ENCODE data around the gene SAMSN1. TPM values are rescaled to one million over a fixed set of nuclear protein-coding genes. Genes with fewer than 3 reads are reported as not detected.
"Not testable (repeated sequence)": the region's sequence is repeated elsewhere in the genome, so short reads cannot be mapped to it uniquely, and the experiment has no call there.

SAMSN1 gene
- total RNA-seq, 2 donors from 2014 or later, result 74.5 to 89.4 TPM

GRCh38 chr21:14546719-14547118 is 604 bp upstream of the SAMSN1 start:
- Mint-ChIP-seq H3K27ac (peak overlapping the region in 1 of 2 donors; percentile 89), H3K36me3 (peaks cover 5 to 34% of the 10 kb centered on the region in 2 donors)
- not testable (repeated sequence) for ATAC-seq; DNase-seq (ENCODE audit: low spot score in 2 of 2); H3K9me3 Mint-ChIP-seq

DNA sequence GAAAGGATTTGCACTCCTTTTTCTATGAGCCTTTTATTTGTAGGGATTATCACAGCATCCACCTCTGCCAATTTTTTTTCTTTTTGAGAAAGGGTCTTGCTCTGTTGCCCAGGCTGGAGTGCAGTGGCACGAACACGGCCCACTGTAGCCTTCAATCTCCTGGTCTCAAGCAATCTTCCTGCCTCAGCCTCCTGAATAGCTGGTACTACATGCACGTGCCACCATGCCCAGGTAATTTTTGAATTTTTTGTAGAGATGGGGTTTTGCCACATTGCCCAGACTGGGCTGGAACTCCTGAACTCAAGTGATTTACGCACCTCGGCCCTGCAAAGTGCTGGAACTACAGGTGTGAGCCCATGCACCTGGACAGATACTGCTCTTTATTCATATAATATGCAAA is 2.1 kb downstream of the SAMSN1 start:
- peak overlapping the region; percentile 82 to 96 for H3K27ac Mint-ChIP-seq
- ATAC-seq, result no peak

DNA sequence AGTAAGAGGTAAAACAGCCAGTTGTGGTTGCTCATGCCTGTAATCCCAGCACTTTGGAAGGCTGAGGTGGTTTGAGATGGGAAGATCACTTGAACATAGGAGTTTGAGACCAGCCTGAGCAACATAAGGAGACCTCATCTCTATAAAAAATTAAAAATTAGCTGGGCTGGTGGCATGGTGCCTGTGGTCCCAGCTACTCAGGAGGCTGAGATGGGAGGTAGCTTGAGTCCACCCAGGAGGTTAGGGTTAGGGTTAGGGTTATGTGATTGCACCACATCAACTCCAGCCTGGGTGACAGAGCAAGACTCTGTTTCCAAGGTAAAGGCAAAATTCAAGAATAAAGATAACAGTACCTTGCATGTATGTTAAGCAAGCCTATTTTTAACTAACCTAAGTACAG is 3.5 kb downstream of the SAMSN1 start:
- peaks cover 21 to 63% of the 10 kb centered on the region in 2 donors for H3K36me3 Mint-ChIP-seq
- H3K9me3 Mint-ChIP-seq, result peaks cover 3 to 4% of the 10 kb centered on the region in 2 donors
- peak overlapping the region; percentile 88 to 90 for H3K27ac Mint-ChIP-seq
- peak in 1 of 2 donors; percentile 10 for ATAC-seq
- no peak for DNase-seq (ENCODE audit: low spot score in 2 of 2)

More for the DNA sequence above, 2.1 kb downstream of the SAMSN1 start:
- peaks cover 21 to 49% of the 10 kb centered on the region in 2 donors for H3K36me3 Mint-ChIP-seq
- peaks cover 4 to 6% of the 10 kb centered on the region in 2 donors for H3K9me3 Mint-ChIP-seq
- DNase-seq (ENCODE audit: low spot score in 2 of 2), result no peak

GRCh38 chr21:14541841-14542490 is 4.1 kb downstream of the SAMSN1 start:
- Mint-ChIP-seq H3K27ac (peak overlapping the region; percentile 88 to 96), H3K36me3 (peaks cover 26 to 70% of the 10 kb centered on the region in 2 donors), H3K9me3 (peaks cover 7 to 9% of the 10 kb centered on the region in 2 donors)
- ATAC-seq, result peak; percentile 45 to 68
- no peak for DNase-seq (ENCODE audit: low spot score in 2 of 2)

- peak in 1 of 2 donors; percentile 14 for ATAC-seq
- no peak for DNase-seq (ENCODE audit: low spot score in 2 of 2)
- Mint-ChIP-seq H3K27ac (peak overlapping the region; percentile 51 to 93), H3K9me3 (peaks cover 11 to 29% of the 10 kb centered on the region in 2 donors), H3K36me3 (peaks cover 43 to 84% of the 10 kb centered on the region in 2 donors)
These were observed 7.6 kb downstream of the SAMSN1 start for GRCh38 chr21:14538483-14538882.

DNA sequence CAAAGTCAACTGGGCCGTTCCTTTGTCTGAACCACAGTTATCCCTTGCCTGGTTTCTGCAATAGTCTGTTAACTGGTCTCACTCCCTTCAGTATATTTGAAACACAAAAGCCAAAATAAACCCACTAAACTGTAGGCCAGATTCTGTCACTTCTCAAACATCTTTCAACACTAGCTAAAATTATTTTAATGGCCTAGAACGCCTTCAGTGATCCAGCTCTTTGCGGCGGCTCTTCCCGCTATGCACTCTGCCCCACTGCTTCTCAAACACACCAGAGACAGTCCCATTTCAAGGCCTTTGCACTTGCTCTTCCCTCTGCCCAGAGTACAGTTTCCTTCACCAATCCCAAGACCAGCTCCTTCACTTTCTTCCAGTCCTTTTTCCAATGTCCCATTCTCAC is 9.2 kb downstream of the SAMSN1 start:
- peak overlapping the region; percentile 33 to 35 for H3K27ac Mint-ChIP-seq
- H3K9me3 Mint-ChIP-seq, result peaks cover 11 to 29% of the 10 kb centered on the region in 2 donors
- H3K36me3 Mint-ChIP-seq, result peaks cover 46 to 85% of the 10 kb centered on the region in 2 donors
- ATAC-seq (no peak), DNase-seq (ENCODE audit: low spot score in 2 of 2) (no peak)

DNA sequence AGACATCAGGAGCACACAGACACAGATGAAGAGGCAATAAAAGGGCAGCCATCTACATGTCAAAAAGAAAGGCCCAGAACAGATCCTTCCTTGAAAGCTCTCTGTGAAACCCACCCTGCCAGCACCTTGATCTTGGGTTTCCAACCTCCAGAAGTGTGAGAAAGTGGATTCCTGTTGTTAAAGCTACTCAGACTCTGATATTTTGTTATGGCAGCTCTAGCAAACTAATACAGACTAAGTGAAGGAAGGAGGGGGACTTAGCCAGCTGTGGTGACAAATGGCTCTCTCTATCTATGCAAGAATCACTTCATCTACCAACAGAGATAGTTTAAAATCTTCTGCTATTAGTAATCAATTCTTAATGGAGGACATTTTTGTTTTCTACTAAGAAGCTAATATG is 10.4 kb downstream of the SAMSN1 start:
- H3K27ac Mint-ChIP-seq, result peak overlapping the region; percentile 98 to 100
- H3K9me3 Mint-ChIP-seq, result peaks cover 11 to 29% of the 10 kb centered on the region in 2 donors
- peaks cover 47 to 79% of the 10 kb centered on the region in 2 donors for H3K36me3 Mint-ChIP-seq
- ATAC-seq, result no peak
- no peak for DNase-seq (ENCODE audit: low spot score in 2 of 2)

- ATAC-seq, result peak; percentile 87 to 89
- Mint-ChIP-seq H3K36me3 (peaks cover 39 to 71% of the 10 kb centered on the region in 2 donors), H3K9me3 (peaks cover 8 to 26% of the 10 kb centered on the region in 2 donors), H3K27ac (peak overlapping the region; percentile 98 to 100)
- DNase-seq (ENCODE audit: low spot score in 2 of 2), result no peak
These were observed 12.4 kb downstream of the SAMSN1 start for GRCh38 chr21:14533499-14534428.

GRCh38 chr21:14531757-14532316 is 14.3 kb downstream of the SAMSN1 start:
- Mint-ChIP-seq H3K36me3 (peaks cover 32 to 56% of the 10 kb centered on the region in 2 donors), H3K9me3 (peaks cover 3 to 20% of the 10 kb centered on the region in 2 donors), H3K27ac (peak overlapping the region; percentile 91 to 96)
- ATAC-seq (peak in 1 of 2 donors; percentile 11), DNase-seq (ENCODE audit: low spot score in 2 of 2) (no peak)

- Mint-ChIP-seq H3K27ac (peak overlapping the region in 1 of 2 donors; percentile 91), H3K36me3 (peaks cover 24 to 49% of the 10 kb centered on the region in 2 donors), H3K9me3 (peaks cover 3 to 9% of the 10 kb centered on the region in 2 donors)
- no peak for ATAC-seq
- DNase-seq (ENCODE audit: low spot score in 2 of 2), result no peak
These were observed 15.5 kb downstream of the SAMSN1 start for GRCh38 chr21:14530592-14530991.

DNA sequence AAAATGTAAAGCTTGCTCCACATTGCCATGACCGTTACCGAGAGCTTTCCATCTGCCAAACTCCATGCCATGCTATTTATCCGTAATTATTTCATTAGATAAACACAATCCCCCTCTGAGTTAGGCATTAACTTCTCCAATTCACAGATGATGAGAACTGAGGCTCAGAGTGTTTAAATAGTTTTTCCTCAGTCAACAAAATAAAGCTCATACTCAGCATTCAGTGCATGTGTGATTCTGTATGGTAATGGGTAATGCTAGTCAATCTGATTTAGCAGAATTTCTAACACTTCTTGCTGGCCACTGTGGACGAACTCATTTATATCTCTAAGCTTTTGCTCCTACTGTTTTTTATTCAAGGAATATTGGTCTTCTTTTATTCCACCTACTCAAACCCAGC is 17.3 kb downstream of the SAMSN1 start:
- no peak for ATAC-seq
- Mint-ChIP-seq H3K36me3 (peaks cover 12 to 33% of the 10 kb centered on the region in 2 donors), H3K27ac (peak overlapping the region; percentile 86 to 99), H3K9me3 (no peaks in the 10 kb centered on the region)
- DNase-seq (ENCODE audit: low spot score in 2 of 2), result no peak

DNA sequence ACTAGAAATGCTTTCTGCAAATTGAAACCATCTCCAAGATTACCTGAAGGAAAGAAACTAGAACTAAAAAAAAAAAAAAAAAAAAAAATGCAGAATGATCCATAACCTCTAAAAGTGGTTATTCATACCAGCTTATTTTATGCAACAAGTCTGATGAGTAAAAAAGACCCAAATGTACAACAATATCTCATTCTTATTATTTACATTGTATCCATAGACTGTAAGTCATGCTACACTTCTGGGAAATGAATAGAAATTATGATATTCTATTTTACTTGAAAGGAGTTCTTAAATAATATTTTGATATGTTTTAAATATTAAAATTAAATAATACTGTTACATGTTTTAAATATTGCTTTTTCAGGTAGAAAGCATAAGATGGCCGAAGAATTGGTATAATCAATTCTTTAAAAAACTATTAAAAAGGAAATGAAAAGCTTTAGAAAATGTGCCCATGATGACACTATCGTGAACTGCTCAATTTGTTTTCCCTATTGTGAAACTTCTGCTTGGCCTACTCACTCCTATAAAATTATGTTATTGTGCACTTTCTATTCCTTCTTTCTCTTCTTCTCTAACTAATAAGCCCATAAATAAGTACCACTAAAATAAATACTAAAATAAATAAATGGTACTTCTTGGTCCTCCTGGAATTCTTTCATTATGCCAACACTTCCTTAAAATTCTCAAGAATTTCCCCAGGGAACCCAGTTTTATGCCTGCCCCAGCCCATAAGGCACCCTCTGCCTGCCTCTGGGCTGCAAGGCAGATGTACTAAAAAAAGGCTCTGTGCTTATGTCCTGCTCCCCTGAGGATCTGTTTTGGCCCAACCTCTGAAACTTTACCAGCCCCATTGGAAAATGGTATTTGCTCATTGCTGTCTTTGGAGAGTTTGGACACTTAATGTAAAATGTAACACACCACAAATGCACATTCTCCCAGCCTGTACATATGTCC is 18.1 kb downstream of the SAMSN1 start:
- ATAC-seq, result peak; percentile 46 to 78

DNA sequence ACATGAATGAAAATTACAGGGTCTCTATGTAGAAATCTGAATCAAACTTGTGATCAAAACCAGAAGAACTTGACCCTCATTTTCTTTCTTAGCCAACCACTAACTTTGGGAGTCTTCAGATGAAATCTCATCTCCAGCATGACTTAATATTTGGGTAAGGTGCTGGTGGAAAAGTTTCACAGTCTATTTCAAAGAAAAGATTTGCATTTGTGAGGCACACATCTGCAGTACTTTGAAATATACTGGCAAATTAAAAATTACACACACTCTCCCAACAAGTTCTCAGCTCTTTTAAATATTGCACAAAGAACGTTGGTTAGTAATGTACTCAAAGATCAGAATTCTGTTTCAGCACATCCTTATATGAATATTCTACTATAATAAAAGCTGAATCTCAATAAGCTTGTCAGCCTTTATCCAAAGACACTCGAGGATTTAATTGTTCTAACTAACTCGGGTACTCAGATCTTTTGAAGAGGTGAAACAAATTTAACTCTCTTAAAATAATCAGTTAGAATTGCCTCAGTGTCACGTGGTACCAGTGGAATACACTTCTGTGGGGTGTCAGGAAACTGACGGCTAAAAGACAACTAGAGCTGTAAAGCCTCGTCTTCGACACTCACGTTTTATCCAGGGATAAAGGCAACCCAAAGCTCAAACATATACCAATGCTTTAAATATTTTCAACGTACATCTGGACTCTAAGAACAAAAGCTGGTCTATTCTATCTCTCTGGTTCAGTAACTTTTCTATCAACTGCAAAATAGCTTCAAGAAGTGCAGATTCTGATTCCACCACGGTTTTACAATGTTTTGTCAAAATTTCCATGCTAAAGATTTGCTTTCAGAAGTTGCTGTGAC is 19.0 kb downstream of the SAMSN1 start:
- Mint-ChIP-seq H3K27ac (peak overlapping the region; percentile 86 to 98), H3K9me3 (no peaks in the 10 kb centered on the region), H3K36me3 (peaks cover 10 to 30% of the 10 kb centered on the region in 2 donors)
- ATAC-seq (peak; percentile 3 to 10), DNase-seq (ENCODE audit: low spot score in 2 of 2) (no peak)

More for the DNA sequence above, 18.1 kb downstream of the SAMSN1 start:
- Mint-ChIP-seq H3K9me3 (no peaks in the 10 kb centered on the region), H3K36me3 (peaks cover 12 to 33% of the 10 kb centered on the region in 2 donors), H3K27ac (peak overlapping the region; percentile 86 to 99)
- no peak for DNase-seq (ENCODE audit: low spot score in 2 of 2)

DNA sequence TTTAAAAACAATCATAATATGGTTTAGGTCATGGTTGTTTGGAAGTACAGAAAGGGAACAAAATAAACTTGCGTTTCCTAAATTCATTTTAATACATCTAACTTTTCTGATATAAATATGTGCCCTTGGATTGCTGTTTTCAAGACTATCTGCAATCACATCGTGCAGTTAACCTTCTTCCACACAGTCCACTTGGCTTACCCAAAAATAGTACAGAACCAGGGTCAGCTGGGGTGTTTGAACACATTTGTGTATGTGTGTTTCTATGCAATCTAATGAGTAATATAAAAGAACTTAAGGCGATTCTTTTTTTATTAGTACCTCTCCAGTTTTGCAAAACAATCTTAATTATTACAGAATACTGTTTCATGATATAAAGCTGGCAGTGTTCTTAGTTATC is 19.9 kb downstream of the SAMSN1 start:
- H3K9me3 Mint-ChIP-seq, result no peaks in the 10 kb centered on the region
- DNase-seq (ENCODE audit: low spot score in 2 of 2), result no peak
- H3K36me3 Mint-ChIP-seq, result peaks cover 6 to 32% of the 10 kb centered on the region in 2 donors
- peak overlapping the region; percentile 86 to 98 for H3K27ac Mint-ChIP-seq
- no peak for ATAC-seq

DNA sequence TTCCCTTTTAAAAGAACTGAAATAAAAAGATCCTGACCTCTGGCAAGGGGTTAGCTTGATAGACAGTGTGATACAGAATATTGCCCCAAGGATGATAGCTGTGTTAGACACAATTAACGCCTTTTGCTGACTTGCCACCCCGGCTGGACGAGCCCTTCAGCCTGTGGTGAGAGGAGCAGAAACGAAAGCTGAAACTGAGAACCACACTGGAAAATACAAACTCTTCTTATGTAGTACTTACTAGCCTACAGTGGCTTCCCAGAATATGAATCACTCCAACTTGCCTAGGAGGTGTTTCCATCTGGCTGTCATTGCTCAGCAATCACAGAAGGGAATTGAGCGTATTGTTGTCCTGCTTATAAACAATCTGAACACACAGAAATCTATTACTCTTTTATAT is 22.9 kb downstream of the SAMSN1 start:
- DNase-seq (ENCODE audit: low spot score in 2 of 2), result peak in 1 of 2 donors; percentile 70
- H3K9me3 Mint-ChIP-seq, result no peaks in the 10 kb centered on the region
- peak; percentile 78 to 94 for ATAC-seq
- H3K36me3 Mint-ChIP-seq, result peaks cover 2 to 30% of the 10 kb centered on the region in 2 donors
- H3K27ac Mint-ChIP-seq, result peak overlapping the region; percentile 76 to 86

Data from activated naive CD4-positive, alpha-beta T cell treated with anti-CD3 and anti-CD28 coated beads, Interleukin-2, amount 50 U/mL, for 72 hours (primary cell).